H9 (cell line): ENCODE data around the gene RHOXF2B. TPM values are rescaled to one million over a fixed set of nuclear protein-coding genes. Genes with fewer than 3 reads are reported as not detected.

Experiments
- DNase-seq: peaks from one replicate; pipeline ENCODE4 v3.0.0-alpha.2; 2017
- H2AFZ ChIP-seq: one replicate; pipeline ENCODE4 v1.6.1; 2013; ENCODE audit warnings: mild to moderate bottlenecking, low read length, control low read depth, moderate library complexity
- H2AK5ac ChIP-seq: 2 replicates; pipeline ENCODE4 v1.6.1; 2013; ENCODE audit warnings: low read length, control low read depth, mixed read lengths; ENCODE audit not compliant: insufficient read length
- H2BK120ac ChIP-seq: one replicate; pipeline ENCODE4 v1.6.1; 2013; ENCODE audit warnings: low read depth, mild to moderate bottlenecking, low read length, control low read depth, inconsistent platforms; ENCODE audit not compliant: poor library complexity, severe bottlenecking
- H2BK12ac ChIP-seq: 2 replicates; pipeline ENCODE4 v1.6.1; 2013; ENCODE audit warnings: low read length, control low read depth, mixed read lengths, low read depth; ENCODE audit not compliant: insufficient read length
- H2BK15ac ChIP-seq: 2 replicates; pipeline ENCODE4 v1.6.1; 2013; ENCODE audit warnings: low read depth, low read length, control low read depth
- H2BK20ac ChIP-seq: one replicate; pipeline ENCODE4 v1.6.1; 2013; ENCODE audit warnings: low read depth, mild to moderate bottlenecking, low read length, control low read depth, inconsistent platforms; ENCODE audit not compliant: poor library complexity, severe bottlenecking
- H2BK5ac ChIP-seq: 2 replicates; pipeline ENCODE4 v1.6.1; 2013; ENCODE audit warnings: low read length, control low read depth, mixed read lengths; ENCODE audit not compliant: insufficient read length
- H3K14ac ChIP-seq: 2 replicates; pipeline ENCODE4 v1.6.1; 2013; ENCODE audit warnings: low read length, control low read depth; ENCODE audit not compliant: insufficient read depth
- H3K18ac ChIP-seq: 2 replicates; pipeline ENCODE4 v1.6.1; 2013; ENCODE audit warnings: low read depth, mild to moderate bottlenecking, mixed read lengths, low read length, control low read depth; ENCODE audit not compliant: insufficient read length
- H3K23ac ChIP-seq: 2 replicates; pipeline ENCODE4 v1.6.1; 2013; ENCODE audit warnings: low read length, control low read depth, mixed read lengths, low read depth; ENCODE audit not compliant: insufficient read length
- H3K23me2 ChIP-seq: 2 replicates; pipeline ENCODE4 v1.6.1; 2013; ENCODE audit warnings: low read depth, mild to moderate bottlenecking, mixed read lengths, low read length, control low read depth; ENCODE audit not compliant: insufficient read length, poor library complexity, severe bottlenecking
- H3K27ac ChIP-seq: 2 replicates; pipeline ENCODE4 v1.5.1; 2013; ENCODE audit warnings: low read length, control low read depth, mixed read lengths, low read depth; ENCODE audit not compliant: insufficient read length
- H3K27me3 ChIP-seq: 2 replicates; pipeline ENCODE4 v1.6.1; 2013; ENCODE audit warnings: low read length, control low read depth, inconsistent platforms; ENCODE audit not compliant: insufficient read depth
- H3K4ac ChIP-seq: 2 replicates; pipeline ENCODE4 v1.6.1; 2013; ENCODE audit warnings: low read depth, mild to moderate bottlenecking, control low read depth, inconsistent platforms, low read length, moderate library complexity
- H3K4me1 ChIP-seq: 2 replicates; pipeline ENCODE4 v1.6.1; 2013; ENCODE audit warnings: low read length, control low read depth, inconsistent platforms; ENCODE audit not compliant: insufficient read depth
- H3K4me2 ChIP-seq: 2 replicates; pipeline ENCODE4 v1.6.1; 2013; ENCODE audit warnings: low read length, control low read depth, mixed read lengths; ENCODE audit not compliant: insufficient read length, insufficient read depth
- H3K56ac ChIP-seq: 2 replicates; pipeline ENCODE4 v1.6.1; 2013; ENCODE audit warnings: low read depth, mild to moderate bottlenecking, mixed read lengths, low read length, control low read depth; ENCODE audit not compliant: insufficient read length
- H3K79me1 ChIP-seq: 2 replicates; pipeline ENCODE4 v1.6.1; 2013; ENCODE audit warnings: low read depth, mild to moderate bottlenecking, moderate library complexity, low read length, control low read depth, inconsistent platforms; ENCODE audit not compliant: insufficient read depth, poor library complexity, severe bottlenecking
- H3K79me2 ChIP-seq: 2 replicates; pipeline ENCODE4 v1.6.1; 2013; ENCODE audit warnings: low read length, control low read depth, inconsistent platforms; ENCODE audit not compliant: insufficient read depth
- H3K9ac ChIP-seq: 2 replicates; pipeline ENCODE4 v1.6.1; 2013; ENCODE audit warnings: low read length, control low read depth, mixed read lengths; ENCODE audit not compliant: insufficient read length; ENCODE audit errors: extremely low read depth
- H3K9me3 ChIP-seq: one replicate; pipeline ENCODE4 v1.6.1; 2013; ENCODE audit warnings: low read depth, low read length, inconsistent platforms; ENCODE audit not compliant: control insufficient read depth
- H3T11ph ChIP-seq: one replicate; pipeline ENCODE4 v1.6.1; 2013; ENCODE audit warnings: mild to moderate bottlenecking, low read length, control low read depth, inconsistent platforms
- H4K20me1 ChIP-seq: one replicate; pipeline ENCODE4 v1.6.1; 2013; ENCODE audit not compliant: control insufficient read depth, insufficient read length, insufficient read depth
- H4K5ac ChIP-seq: 2 replicates; pipeline ENCODE4 v1.6.1; 2013; ENCODE audit warnings: low read depth, mild to moderate bottlenecking, mixed read lengths, low read length, control low read depth; ENCODE audit not compliant: insufficient read length
- H4K8ac ChIP-seq: replicated peaks from 2 replicates; pipeline ENCODE4 v1.6.1; 2013; ENCODE audit warnings: low read length, control low read depth, mixed read lengths, low read depth; ENCODE audit not compliant: insufficient read length
- H4K91ac ChIP-seq: 2 replicates; pipeline ENCODE4 v1.6.1; 2013; ENCODE audit warnings: low read depth, mild to moderate bottlenecking, moderate library complexity, mixed read lengths, low read length, control low read depth; ENCODE audit not compliant: insufficient read length
- H3K27ac Mint-ChIP-seq, 3 experiments: 2 replicates in 2 of 3; 3 replicates in 1 of 3; pipeline ENCODE4 v1.8.0; 2020 to 2021; ENCODE audit warnings: mixed read lengths in 3 of 3, mild to moderate bottlenecking in 1 of 3, moderate library complexity in 1 of 3
- H3K27me3 Mint-ChIP-seq: 2 replicates; pipeline ENCODE4 v1.8.0; 2021; ENCODE audit warnings: low read depth, mild to moderate bottlenecking, moderate library complexity, mixed read lengths
- H3K36me3 Mint-ChIP-seq, 3 experiments: 2 replicates in 2 of 3; 3 replicates in 1 of 3; pipeline ENCODE4 v1.8.0; 2020 to 2021; ENCODE audit warnings: low read depth in 3 of 3, mixed read lengths in 3 of 3; ENCODE audit not compliant: insufficient read depth in 1 of 3
- H3K4me1 Mint-ChIP-seq, 2 experiments: 2 replicates each; pipeline ENCODE4 v1.8.0; 2020; ENCODE audit warnings: mixed read lengths in 2 of 2
- H3K4me3 Mint-ChIP-seq, 2 experiments: 2 replicates in 1 of 2; 3 replicates in 1 of 2; pipeline ENCODE4 v1.8.0; 2020 to 2021; ENCODE audit warnings: mild to moderate bottlenecking in 2 of 2, mixed read lengths in 2 of 2, moderate library complexity in 1 of 2
- H3K9me3 Mint-ChIP-seq, 2 experiments: 2 replicates in 1 of 2; 3 replicates in 1 of 2; pipeline ENCODE4 v1.8.0; 2020; ENCODE audit warnings: mild to moderate bottlenecking in 2 of 2, mixed read lengths in 2 of 2, moderate library complexity in 1 of 2
- WGBS: extraction: QIAGEN DNeasy Blood & Tissue Kit; methylation state at CpG from one replicate; pipeline ENCODE4 v1.1.7; 2013; ENCODE audit warnings: missing lambda C conversion rate, low lambda C conversion rate, mixed read lengths; ENCODE audit not compliant: insufficient read length; ENCODE audit errors: extremely low coverage; 5-methylcytosine and 5-hydroxymethylcytosine counted together
- total RNA-seq: library from RNA; stranded (reverse); gene quantifications from 2 replicates; pipeline ENCODE4 v1.2.1, GENCODE V29; 2021
- TF ChIP-seq, protein P1 (sequence below): fragments of 200-600 bp; sonication (generic); conservative IDR thresholded peaks from 3 replicates; pipeline ENCODE4 v1.8.0; 2021; ENCODE audit warnings: antibody characterized with exemption, mild to moderate bottlenecking

The RHOXF2B gene
- total RNA-seq, 1 experiment from 2014 or later = not detected

DNA sequence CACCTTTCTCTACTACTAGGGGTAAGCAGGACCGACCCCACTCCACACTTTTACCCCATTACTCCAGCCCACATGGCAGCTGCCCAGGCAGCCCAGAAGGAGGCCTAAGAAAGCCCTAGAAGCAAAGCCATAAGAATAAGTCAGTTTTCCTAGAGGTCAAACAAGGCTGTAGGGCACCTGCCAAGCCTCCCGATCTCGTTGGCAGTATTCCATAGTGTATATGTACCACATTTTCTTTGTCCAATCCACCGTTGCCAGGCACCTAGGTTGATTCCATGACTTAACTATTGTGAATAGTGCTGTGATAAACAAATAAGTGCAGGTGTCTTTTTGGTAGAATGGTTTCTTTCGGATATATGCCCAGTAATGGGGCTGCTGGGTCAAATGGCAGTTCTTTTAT is 54.2 kb downstream of the RHOXF2B start:
- H4K91ac ChIP-seq = no peak overlapping the region
- H2BK20ac ChIP-seq = no peak overlapping the region
- H3K23ac ChIP-seq = no peak overlapping the region
- peaks cover 0 to 6% (median 5%) of the 10 kb centered on the region in 3 experiments; a peak in 3 of 7 replicates for H3K36me3 Mint-ChIP-seq
- no peak overlapping the region for H2AFZ ChIP-seq
- WGBS = no CpG with 5 or more reads among the region's 5 CpGs
- no peak overlapping the region for H3K27ac ChIP-seq
- H3K18ac ChIP-seq = no peak overlapping the region
- no peak overlapping the region for H3K4ac ChIP-seq
- H2BK5ac ChIP-seq = no peak overlapping the region
- peaks cover 38% of the 10 kb centered on the region for H3K9me3 ChIP-seq
- H3K27me3 ChIP-seq = peaks cover 2% of the 10 kb centered on the region; the same call in 1 of the 2 replicates
- TF ChIP-seq, protein P1, sequence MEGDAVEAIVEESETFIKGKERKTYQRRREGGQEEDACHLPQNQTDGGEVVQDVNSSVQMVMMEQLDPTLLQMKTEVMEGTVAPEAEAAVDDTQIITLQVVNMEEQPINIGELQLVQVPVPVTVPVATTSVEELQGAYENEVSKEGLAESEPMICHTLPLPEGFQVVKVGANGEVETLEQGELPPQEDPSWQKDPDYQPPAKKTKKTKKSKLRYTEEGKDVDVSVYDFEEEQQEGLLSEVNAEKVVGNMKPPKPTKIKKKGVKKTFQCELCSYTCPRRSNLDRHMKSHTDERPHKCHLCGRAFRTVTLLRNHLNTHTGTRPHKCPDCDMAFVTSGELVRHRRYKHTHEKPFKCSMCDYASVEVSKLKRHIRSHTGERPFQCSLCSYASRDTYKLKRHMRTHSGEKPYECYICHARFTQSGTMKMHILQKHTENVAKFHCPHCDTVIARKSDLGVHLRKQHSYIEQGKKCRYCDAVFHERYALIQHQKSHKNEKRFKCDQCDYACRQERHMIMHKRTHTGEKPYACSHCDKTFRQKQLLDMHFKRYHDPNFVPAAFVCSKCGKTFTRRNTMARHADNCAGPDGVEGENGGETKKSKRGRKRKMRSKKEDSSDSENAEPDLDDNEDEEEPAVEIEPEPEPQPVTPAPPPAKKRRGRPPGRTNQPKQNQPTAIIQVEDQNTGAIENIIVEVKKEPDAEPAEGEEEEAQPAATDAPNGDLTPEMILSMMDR = no peak
- no peak overlapping the region for H4K8ac ChIP-seq
- H3K9me3 Mint-ChIP-seq = peaks cover 58 to 65% of the 10 kb centered on the region in 2 experiments
- no peak overlapping the region for H3K4me3 Mint-ChIP-seq
- no peaks in the 10 kb centered on the region for H3K4me1 Mint-ChIP-seq
- no peak overlapping the region for H4K5ac ChIP-seq
- no peak overlapping the region for H3T11ph ChIP-seq
- H3K23me2 ChIP-seq = no peaks in the 10 kb centered on the region
- no peak overlapping the region for H3K56ac ChIP-seq
- no peak overlapping the region for H3K4me2 ChIP-seq
- H2BK15ac ChIP-seq = no peak overlapping the region
- no peak overlapping the region for H2AK5ac ChIP-seq
- H3K27ac Mint-ChIP-seq = no peak overlapping the region
- DNase-seq = no peak
- H4K20me1 ChIP-seq = no peaks in the 10 kb centered on the region
- no peaks in the 10 kb centered on the region for H3K4me1 ChIP-seq
- H2BK12ac ChIP-seq = no peak overlapping the region
- H3K79me2 ChIP-seq = no peaks in the 10 kb centered on the region
- no peak overlapping the region for H3K9ac ChIP-seq
- H3K79me1 ChIP-seq = no peaks in the 10 kb centered on the region
- peaks cover 30% of the 10 kb centered on the region for H3K27me3 Mint-ChIP-seq
- H3K14ac ChIP-seq = no peak overlapping the region
- H2BK120ac ChIP-seq = no peak overlapping the region
